ENCODE data around the gene C12orf75.
"Not testable (repeated sequence)": the region's sequence is repeated elsewhere in the genome, so short reads cannot be mapped to it uniquely, and the experiment has no call there.

The C12orf75 gene

GRCh38 chr12:105296116-105297089 lies 34.1 kb upstream of the C12orf75 start:
- no peak for TF ChIP-seq CTCF (IDR thresholded peaks at IDR 0.05; ENCODE audit: low read depth, low read length)
- no peak for DNase-seq (ENCODE audit: extremely low read depth, low read depth)

- DNase-seq (ENCODE audit: extremely low read depth, low read depth), result no peak
- TF ChIP-seq CTCF (IDR thresholded peaks at IDR 0.05; ENCODE audit: low read depth, low read length), result no peak
Observed at GRCh38 chr12:105300883-105301282, 29.6 kb upstream of the C12orf75 start.

- DNase-seq (ENCODE audit: extremely low read depth, low read depth), result no peak
- TF ChIP-seq CTCF (IDR thresholded peaks at IDR 0.05; ENCODE audit: low read depth, low read length), result no peak
Observed at GRCh38 chr12:105301696-105302095, 28.8 kb upstream of the C12orf75 start.

- DNase-seq (ENCODE audit: extremely low read depth, low read depth), result not testable (repeated sequence)
Observed at GRCh38 chr12:105302986-105303385, 27.5 kb upstream of the C12orf75 start.

GRCh38 chr12:105304626-105305025 lies 25.9 kb upstream of the C12orf75 start:
- not testable (repeated sequence) for DNase-seq (ENCODE audit: extremely low read depth, low read depth)

- not testable (repeated sequence) for DNase-seq (ENCODE audit: extremely low read depth, low read depth)
Observed at GRCh38 chr12:105307601-105308314, 22.7 kb upstream of the C12orf75 start.

GRCh38 chr12:105308839-105309238 lies 21.7 kb upstream of the C12orf75 start:
- DNase-seq (ENCODE audit: extremely low read depth, low read depth), result not testable (repeated sequence)

GRCh38 chr12:105309384-105309783 lies 21.1 kb upstream of the C12orf75 start:
- DNase-seq (ENCODE audit: extremely low read depth, low read depth), result not testable (repeated sequence)

- not testable (repeated sequence) for DNase-seq (ENCODE audit: extremely low read depth, low read depth)
Observed at GRCh38 chr12:105310476-105311085, 19.9 kb upstream of the C12orf75 start.

- not testable (repeated sequence) for DNase-seq (ENCODE audit: extremely low read depth, low read depth)
Observed at GRCh38 chr12:105311936-105312335, 18.6 kb upstream of the C12orf75 start.

GRCh38 chr12:105313755-105314154 lies 16.7 kb upstream of the C12orf75 start:
- not testable (repeated sequence) for DNase-seq (ENCODE audit: extremely low read depth, low read depth)
